ENCODE data around the gene HERPUD1. TPM values are rescaled to one million over a fixed set of nuclear protein-coding genes. Genes with fewer than 3 reads are reported as not detected.
"Not testable (repeated sequence)": the region's sequence is repeated elsewhere in the genome, so short reads cannot be mapped to it uniquely, and the experiment has no call there.

The HERPUD1 gene
- total RNA-seq, 1 donor from 2014 or later = 81.6 TPM

GRCh38 chr16:56933828-56934598, 2.1 kb downstream of the HERPUD1 start:
- no peak for DNase-seq (ENCODE audit: low spot score)

DNA sequence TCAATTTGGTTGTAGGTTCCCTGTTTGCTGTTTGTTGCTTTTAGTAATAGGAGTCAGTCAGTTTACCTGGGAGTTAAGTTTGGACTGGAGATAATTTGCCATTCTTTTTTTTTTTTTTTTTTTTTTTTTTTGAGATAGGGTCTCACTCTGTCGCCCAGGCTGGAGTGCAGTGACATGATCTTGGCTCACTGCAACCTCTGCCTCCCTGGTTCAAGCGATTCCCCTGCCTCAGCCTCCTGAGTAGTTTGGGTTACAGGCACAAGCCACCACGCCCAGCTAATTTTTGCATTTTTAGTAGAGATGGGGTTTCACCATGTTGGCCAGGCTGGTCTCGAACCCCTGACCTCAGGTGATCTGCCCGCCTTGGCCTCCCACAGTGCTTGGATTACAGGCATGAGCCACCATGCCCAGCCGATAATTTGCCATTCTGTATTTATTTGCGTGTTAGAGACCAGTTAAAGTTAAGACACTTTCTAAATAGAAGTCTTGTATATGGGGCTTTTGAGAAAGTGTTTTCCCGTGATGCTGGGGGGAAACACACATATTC, 2.7 kb downstream of the HERPUD1 start:
- not testable (repeated sequence) for DNase-seq (ENCODE audit: low spot score)

DNA sequence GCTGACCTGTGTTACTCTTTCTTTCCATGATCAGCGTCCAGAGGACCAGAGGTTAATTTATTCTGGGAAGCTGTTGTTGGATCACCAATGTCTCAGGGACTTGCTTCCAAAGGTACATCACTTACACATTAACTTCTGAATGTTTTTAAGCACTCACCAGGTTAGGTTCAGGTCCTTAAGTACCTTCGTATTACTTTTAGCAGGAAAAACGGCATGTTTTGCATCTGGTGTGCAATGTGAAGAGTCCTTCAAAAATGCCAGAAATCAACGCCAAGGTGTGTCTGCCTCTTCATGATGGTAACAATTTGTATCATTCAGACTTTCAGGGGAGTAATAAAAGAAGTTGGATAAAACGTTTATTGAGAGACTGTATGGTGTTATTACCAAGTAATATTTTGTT, 3.3 kb downstream of the HERPUD1 start:
- no peak for DNase-seq (ENCODE audit: low spot score)

DNA sequence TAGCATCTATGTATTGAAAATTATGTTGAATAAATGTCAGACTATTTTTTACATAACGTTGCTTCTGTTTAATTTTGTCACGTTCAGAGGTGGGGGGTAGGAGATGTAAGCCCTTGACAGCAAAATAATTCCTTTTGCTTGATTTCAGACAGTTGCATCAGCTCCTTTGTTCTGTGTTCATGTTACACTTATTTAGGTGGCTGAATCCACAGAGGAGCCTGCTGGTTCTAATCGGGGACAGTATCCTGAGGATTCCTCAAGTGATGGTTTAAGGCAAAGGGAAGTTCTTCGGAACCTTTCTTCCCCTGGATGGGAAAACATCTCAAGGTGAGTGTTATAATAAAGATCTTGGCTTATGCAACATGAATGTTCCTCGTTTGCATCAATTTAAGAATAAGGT, 4.5 kb downstream of the HERPUD1 start:
- DNase-seq (ENCODE audit: low spot score) = no peak

DNA sequence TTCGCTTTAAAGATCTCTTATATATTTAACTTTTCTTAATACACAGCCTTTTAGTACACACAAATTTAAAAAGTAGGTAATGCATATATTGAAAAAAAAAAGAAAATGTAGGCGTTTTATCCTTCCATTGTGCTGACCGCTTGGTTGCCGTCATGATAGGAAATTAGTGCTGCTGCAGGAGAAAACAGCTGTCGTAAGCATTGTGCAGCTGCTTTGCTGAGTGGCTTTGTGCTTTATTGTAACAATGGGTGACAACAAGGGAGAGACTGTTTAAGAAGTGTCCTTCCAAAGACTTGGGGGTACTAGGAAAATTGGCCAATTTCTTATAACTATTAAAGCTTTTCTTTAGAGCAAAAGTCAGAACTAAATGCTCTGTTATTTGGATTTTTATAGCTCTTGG, 5.0 kb downstream of the HERPUD1 start:
- no peak for DNase-seq (ENCODE audit: low spot score)

- DNase-seq (ENCODE audit: low spot score) = no peak
Observed at GRCh38 chr16:56938664-56939513, 6.9 kb downstream of the HERPUD1 start.

GRCh38 chr16:56939801-56940200, 7.9 kb downstream of the HERPUD1 start:
- DNase-seq (ENCODE audit: low spot score) = no peak

DNA sequence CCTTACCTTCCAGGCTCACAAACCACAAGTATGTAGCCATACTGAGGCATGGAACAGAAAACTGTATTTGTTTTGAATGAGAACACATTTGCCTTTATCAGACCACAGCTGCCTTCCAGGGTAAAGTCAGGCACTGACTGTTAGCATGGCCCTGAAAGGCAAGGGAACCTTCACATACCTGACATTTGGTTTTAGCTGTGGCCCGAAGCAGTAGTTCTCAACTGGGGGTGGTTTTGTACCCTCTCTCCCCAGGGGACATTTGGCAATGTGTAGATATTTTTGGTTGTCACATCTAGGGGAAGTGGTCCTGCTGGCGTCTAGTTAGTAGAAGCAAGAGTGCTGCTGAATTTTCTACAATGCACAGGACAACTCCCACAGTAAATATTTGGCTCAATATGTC, 9.2 kb downstream of the HERPUD1 start:
- DNase-seq (ENCODE audit: low spot score) = no peak

- no peak for DNase-seq (ENCODE audit: low spot score)
Observed at GRCh38 chr16:56941856-56942331, 10.0 kb downstream of the HERPUD1 start.

- no peak for DNase-seq (ENCODE audit: low spot score)
Observed at GRCh38 chr16:56943761-56944375, 11.9 kb downstream of the HERPUD1 start.

GRCh38 chr16:56944954-56945839, 13.3 kb downstream of the HERPUD1 start:
- DNase-seq (ENCODE audit: low spot score) = no peak

DNA sequence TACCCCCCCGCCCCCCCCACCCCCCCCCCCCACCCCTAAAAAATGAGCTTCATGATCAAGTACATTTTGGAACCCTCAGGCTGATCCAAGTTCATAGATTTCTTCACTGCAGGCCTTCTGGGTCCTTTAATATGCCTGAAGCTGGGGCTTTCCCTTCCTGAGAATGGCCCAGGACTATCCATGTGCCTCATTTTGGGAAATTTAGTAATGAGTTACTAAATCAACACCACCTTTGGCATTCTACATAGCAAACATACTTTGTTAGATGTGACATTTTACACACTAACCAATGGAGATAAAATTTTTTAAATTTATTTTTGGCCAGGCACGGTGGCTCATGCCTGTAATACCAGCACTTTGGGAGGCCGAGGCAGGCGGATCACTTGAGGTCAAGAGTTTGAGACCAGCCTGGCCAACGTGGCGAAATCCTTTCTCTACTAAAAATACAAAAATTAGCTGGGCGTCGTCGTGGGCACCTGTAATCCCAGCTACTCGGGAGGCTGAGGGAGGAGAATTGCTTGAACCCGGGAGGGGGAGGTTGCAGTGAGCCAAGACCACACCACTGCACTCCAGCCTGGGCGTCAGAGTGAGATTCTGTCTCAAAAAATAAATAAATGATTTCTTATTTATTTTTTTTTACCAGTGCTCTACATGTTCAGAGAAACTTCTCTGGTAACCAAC, 14.0 kb downstream of the HERPUD1 start:
- DNase-seq (ENCODE audit: low spot score) = no peak

GRCh38 chr16:56946767-56947603, 15.0 kb downstream of the HERPUD1 start:
- no peak for DNase-seq (ENCODE audit: low spot score)

- DNase-seq (ENCODE audit: low spot score) = no peak
Observed at GRCh38 chr16:56947604-56947995, 15.7 kb downstream of the HERPUD1 start.

DNA sequence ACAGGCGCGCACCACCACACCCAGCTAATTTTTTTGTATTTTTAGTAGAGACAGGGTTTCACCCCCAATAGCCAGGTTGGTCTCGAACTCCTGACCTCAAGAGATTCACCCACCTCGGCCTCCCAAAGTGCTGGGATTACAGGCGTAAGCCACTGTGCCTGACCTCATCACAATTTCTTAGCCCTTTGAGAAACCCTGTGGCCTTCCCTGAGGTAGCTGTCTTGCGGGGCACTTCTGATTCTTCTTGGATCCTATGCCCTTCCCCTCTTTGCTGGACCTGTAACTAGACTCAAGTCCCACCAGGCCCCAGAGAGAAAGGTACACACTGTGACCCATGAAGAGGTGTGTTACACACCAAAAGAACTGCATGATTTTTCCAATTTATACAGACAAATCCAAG, 16.3 kb downstream of the HERPUD1 start:
- no peak for DNase-seq (ENCODE audit: low spot score)

GRCh38 chr16:56950051-56950450, 18.1 kb downstream of the HERPUD1 start:
- DNase-seq (ENCODE audit: low spot score) = no peak

DNA sequence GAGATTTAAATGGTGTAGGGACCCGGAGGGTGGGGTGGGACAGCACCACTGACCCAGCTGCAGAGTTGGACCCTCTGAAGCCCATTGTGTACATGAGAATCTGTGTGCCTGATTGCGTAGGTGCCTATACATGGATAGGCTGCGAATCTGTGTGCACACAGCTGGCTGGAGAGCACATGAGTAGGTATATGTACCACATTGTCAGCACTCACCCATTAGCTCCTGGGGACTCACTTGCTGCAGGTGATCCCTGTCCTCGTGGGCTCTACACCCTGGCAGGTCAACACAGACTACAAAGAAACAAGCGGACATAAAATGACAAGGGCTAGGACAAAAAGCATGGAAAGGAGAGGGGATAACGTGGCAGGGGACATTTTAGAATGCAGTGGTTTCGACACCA, 18.5 kb downstream of the HERPUD1 start:
- no peak for DNase-seq (ENCODE audit: low spot score)

DNA sequence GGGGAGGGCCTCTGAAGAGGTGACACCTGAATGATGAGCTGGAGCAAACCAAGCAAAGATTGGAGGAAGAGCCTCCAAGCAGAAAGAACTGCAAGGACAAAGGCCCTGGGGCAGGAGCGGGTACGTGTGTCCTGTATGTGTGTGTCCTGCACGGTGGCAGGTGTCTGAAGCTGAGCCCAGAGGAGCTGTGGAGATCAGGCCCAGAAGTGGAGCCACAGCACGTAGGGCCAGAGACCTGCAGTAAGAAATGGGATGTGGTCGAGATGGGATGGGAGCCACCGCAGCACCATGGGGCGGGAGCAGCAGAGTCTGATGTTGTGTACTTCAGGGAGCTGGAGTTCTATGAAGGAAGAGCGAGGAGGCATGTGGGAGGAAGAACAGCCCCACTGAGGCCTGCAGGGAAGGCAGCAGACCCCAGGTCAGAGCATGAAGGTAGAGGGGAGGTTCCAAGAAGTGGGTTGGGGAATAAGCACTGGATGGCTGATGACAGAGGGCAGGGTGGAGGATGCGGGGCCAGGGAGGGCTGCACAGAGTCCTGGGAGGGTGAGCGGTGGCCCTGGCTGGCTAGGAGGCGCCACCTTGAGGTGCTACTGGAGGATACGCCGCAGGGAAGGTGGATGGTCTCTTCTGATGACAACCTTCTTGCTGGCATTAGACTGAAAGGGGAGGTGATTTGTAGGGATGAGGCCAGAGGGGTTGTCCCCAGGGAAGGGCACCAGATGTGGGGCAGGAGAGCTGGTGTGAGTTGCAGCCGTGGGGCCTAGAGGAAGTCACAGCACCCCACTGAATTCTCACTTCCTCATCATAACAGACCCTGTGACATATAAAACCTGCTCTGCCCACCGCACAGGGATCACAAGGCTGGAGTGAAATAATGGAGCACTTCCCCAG, 19.2 kb downstream of the HERPUD1 start:
- peak; percentile 28 for DNase-seq (ENCODE audit: low spot score)
